ENCODE results near the gene CCDC188.

CCDC188 gene

DNA sequence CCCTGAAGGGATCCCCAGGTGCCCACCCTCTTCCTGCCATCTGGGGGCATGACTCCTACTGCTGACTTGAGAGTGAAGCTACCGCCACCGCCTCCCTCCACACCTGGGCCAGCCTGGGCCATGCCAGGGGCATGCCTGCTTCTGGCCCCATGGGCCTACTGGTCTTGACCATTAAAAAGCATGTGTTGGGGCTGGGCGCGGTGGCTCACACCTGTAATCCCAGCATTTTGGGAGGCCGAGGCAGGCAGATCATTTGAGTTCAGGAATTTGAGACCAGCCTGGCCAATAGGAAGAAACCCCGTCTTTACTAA is 37.7 kb upstream of the CCDC188 start:
- TF ChIP-seq, protein P1, sequence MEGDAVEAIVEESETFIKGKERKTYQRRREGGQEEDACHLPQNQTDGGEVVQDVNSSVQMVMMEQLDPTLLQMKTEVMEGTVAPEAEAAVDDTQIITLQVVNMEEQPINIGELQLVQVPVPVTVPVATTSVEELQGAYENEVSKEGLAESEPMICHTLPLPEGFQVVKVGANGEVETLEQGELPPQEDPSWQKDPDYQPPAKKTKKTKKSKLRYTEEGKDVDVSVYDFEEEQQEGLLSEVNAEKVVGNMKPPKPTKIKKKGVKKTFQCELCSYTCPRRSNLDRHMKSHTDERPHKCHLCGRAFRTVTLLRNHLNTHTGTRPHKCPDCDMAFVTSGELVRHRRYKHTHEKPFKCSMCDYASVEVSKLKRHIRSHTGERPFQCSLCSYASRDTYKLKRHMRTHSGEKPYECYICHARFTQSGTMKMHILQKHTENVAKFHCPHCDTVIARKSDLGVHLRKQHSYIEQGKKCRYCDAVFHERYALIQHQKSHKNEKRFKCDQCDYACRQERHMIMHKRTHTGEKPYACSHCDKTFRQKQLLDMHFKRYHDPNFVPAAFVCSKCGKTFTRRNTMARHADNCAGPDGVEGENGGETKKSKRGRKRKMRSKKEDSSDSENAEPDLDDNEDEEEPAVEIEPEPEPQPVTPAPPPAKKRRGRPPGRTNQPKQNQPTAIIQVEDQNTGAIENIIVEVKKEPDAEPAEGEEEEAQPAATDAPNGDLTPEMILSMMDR (IDR thresholded peaks at IDR 0.05; ENCODE audit: insufficient read depth, low read depth, low read length, missing control alignments): no peak
- H3K4me3 ChIP-seq (ENCODE audit: low read length): no peak overlapping the region
- no peak for DNase-seq (ENCODE audit: low read depth)

- TF ChIP-seq, protein P1 (IDR thresholded peaks at IDR 0.05; ENCODE audit: insufficient read depth, low read depth, low read length, missing control alignments): no peak
- no peak overlapping the region for H3K4me3 ChIP-seq (ENCODE audit: low read length)
- no peak for DNase-seq (ENCODE audit: low read depth)
These were observed 37.1 kb upstream of the CCDC188 start for GRCh38 chr22:20187777-20188566.

GRCh38 chr22:20186871-20187546 is 36.2 kb upstream of the CCDC188 start:
- DNase-seq (ENCODE audit: low read depth): no peak
- TF ChIP-seq, protein P1 (IDR thresholded peaks at IDR 0.05; ENCODE audit: insufficient read depth, low read depth, low read length, missing control alignments): no peak
- no peak overlapping the region for H3K4me3 ChIP-seq (ENCODE audit: low read length)

- TF ChIP-seq, protein P1 (IDR thresholded peaks at IDR 0.05; ENCODE audit: insufficient read depth, low read depth, low read length, missing control alignments): no peak
- no peak for DNase-seq (ENCODE audit: low read depth)
- H3K4me3 ChIP-seq (ENCODE audit: low read length): no peak overlapping the region
These were observed 35.5 kb upstream of the CCDC188 start for GRCh38 chr22:20186183-20186870.

- TF ChIP-seq, protein P1 (IDR thresholded peaks at IDR 0.05; ENCODE audit: insufficient read depth, low read depth, low read length, missing control alignments): no peak
- no peak for DNase-seq (ENCODE audit: low read depth)
- H3K4me3 ChIP-seq (ENCODE audit: low read length): no peak overlapping the region
These were observed 34.9 kb upstream of the CCDC188 start for GRCh38 chr22:20185750-20186149.

DNA sequence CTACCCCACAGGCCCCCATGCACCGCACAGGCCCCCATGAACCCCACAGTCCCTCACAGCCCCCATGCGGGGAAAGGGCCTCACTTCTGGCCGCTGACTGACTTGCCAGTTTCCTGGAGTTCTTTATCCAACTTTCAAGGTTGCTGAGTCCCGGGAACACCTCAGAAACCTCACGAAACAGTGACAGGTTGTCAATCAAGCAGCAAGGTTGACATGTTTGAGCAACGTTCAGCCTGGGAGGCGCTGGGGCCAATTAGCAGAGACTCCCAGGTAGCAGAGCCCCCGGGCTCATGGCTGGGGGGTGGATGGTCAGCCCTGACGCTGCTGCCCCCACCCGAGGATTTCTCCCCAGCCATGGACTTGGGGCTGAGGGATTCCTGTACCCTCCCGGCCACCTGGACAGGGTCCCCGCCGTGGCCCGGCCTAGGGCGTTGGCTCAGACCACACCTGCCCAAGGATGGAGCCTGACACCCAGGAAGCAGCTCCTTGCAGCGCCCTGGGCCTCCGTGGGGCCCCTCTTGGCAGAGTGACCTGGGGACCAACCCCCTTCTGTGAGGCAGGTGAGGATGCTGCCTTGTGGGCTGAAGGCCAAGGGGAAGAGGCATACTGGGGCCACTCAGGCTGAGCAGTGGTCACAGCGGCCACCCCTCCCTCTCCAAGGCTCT is 33.8 kb upstream of the CCDC188 start:
- no peak for DNase-seq (ENCODE audit: low read depth)
- TF ChIP-seq, protein P1 (IDR thresholded peaks at IDR 0.05; ENCODE audit: insufficient read depth, low read depth, low read length, missing control alignments): no peak
- no peak overlapping the region for H3K4me3 ChIP-seq (ENCODE audit: low read length)
